ENCODE results near the gene CHAT. TPM values are rescaled to one million over a fixed set of nuclear protein-coding genes. Genes with fewer than 3 reads are reported as not detected.

The CHAT gene
- total RNA-seq, 1 experiment from 2014 or later = not detected

- H3K4me1 ChIP-seq (ENCODE audit: control insufficient read depth, insufficient read depth, low read length) = no peaks in the 10 kb centered on the region
- BruUV-seq (replicated peaks) = no TSS peak
- H3K4me3 ChIP-seq (ENCODE audit: low read depth in 2 of 2, low read length in 2 of 2) = no peak overlapping the region
- in situ Hi-C loops (cut with HindIII; ENCODE audit: low pct_unique_long_range_greater_than_20kb, low sequenced_read_pairs) (no loop called here), intact Hi-C loops (cut with micrococcal nuclease; ENCODE audit: unreplicated experiment) (no loop called here)
- DNase-seq (ENCODE audit: low read depth, low spot score) (no peak), ATAC-seq (no peak)
- no peak overlapping the region for H3K27ac ChIP-seq (ENCODE audit: low read length)
- H3K27me3 ChIP-seq (ENCODE audit: control insufficient read depth, insufficient read depth, low read length) = peaks cover 6% of the 10 kb centered on the region; the same call in 1 of the 2 replicates
- no peaks in the 10 kb centered on the region for H3K36me3 ChIP-seq (ENCODE audit: control insufficient read depth, insufficient read depth, low read length)
- ChIA-PET POLR2A (no interaction called here), CTCF (no interaction called here)
- H3K9me3 ChIP-seq (ENCODE audit: control insufficient read depth, insufficient read depth, low read depth, low read length) = no peaks in the 10 kb centered on the region
- TF ChIP-seq POLR2AphosphoS5 (IDR thresholded peaks at IDR 0.05; ENCODE audit: low read depth, low read length) = no peak
- TF ChIP-seq REST (IDR thresholded peaks at IDR 0.05; ENCODE audit: insufficient read depth in 1 of 2, low read depth in 2 of 2, low read length in 1 of 2) = no peak
- no peak for TF ChIP-seq SIN3A (IDR thresholded peaks at IDR 0.05; ENCODE audit: borderline replicate concordance, insufficient read depth, low read depth, low read length)
- no peak for TF ChIP-seq TCF7L2 (IDR thresholded peaks at IDR 0.05; ENCODE audit: low read depth, low read length)
- no peak for TF ChIP-seq CTCF (IDR thresholded peaks at IDR 0.05)
Measured at GRCh38 chr10:49619613-49620012, 5.8 kb downstream of the CHAT start.

- Histone ChIP-seq H3K4me1 (ENCODE audit: control insufficient read depth, insufficient read depth, low read length) (no peaks in the 10 kb centered on the region), H3K9me3 (ENCODE audit: control insufficient read depth, insufficient read depth, low read depth, low read length) (no peaks in the 10 kb centered on the region), H3K36me3 (ENCODE audit: control insufficient read depth, insufficient read depth, low read length) (no peaks in the 10 kb centered on the region), H3K27me3 (ENCODE audit: control insufficient read depth, insufficient read depth, low read length) (peaks cover 4% of the 10 kb centered on the region; the same call in 1 of the 2 replicates), H3K27ac (ENCODE audit: low read length) (no peak overlapping the region), H3K4me3 (ENCODE audit: low read depth in 2 of 2, low read length in 2 of 2) (no peak overlapping the region)
- ChIA-PET POLR2A (no interaction called here), CTCF (no interaction called here)
- BruUV-seq (replicated peaks) = no TSS peak
- DNase-seq (ENCODE audit: low read depth, low spot score) (no peak), ATAC-seq (no peak)
- in situ Hi-C loops (cut with HindIII; ENCODE audit: low pct_unique_long_range_greater_than_20kb, low sequenced_read_pairs) = no loop called here
- no peak for TF ChIP-seq REST (IDR thresholded peaks at IDR 0.05; ENCODE audit: insufficient read depth in 1 of 2, low read depth in 2 of 2, low read length in 1 of 2)
- intact Hi-C loops (cut with micrococcal nuclease; ENCODE audit: unreplicated experiment) = no loop called here
Measured at GRCh38 chr10:49620286-49620810, 6.5 kb downstream of the CHAT start.

All from Panc1 (cell line).